Type B pancreatic cell (in vitro differentiated cells): ENCODE results near the gene GPAT2. TPM values are rescaled to one million over a fixed set of nuclear protein-coding genes. Genes with fewer than 3 reads are reported as not detected.
A peak's percentile ranks its signal among the peaks of the same experiment; 100 is the strongest.
"Not testable (repeated sequence)": the region's sequence is repeated elsewhere in the genome, so short reads cannot be mapped to it uniquely, and the experiment has no call there.

Experiments
- DNase-seq: peaks from one replicate; pipeline ENCODE4 v3.0.0; 2021; ENCODE audit warnings: mixed read lengths; ENCODE audit not compliant: unreplicated experiment; ENCODE audit errors: extremely low spot score
- H3K27ac Mint-ChIP-seq: 2 replicates; pipeline ENCODE4 v1.8.0; 2021; ENCODE audit warnings: mild to moderate bottlenecking, mixed read lengths
- H3K27me3 Mint-ChIP-seq: 2 replicates; pipeline ENCODE4 v1.8.0; 2021; ENCODE audit warnings: mixed read lengths
- H3K36me3 Mint-ChIP-seq: 2 replicates; pipeline ENCODE4 v1.8.0; 2021; ENCODE audit warnings: mixed read lengths
- H3K4me1 Mint-ChIP-seq: one replicate; pipeline ENCODE4 v1.8.0; 2021; ENCODE audit warnings: mixed read lengths; ENCODE audit not compliant: unreplicated experiment
- H3K4me3 Mint-ChIP-seq: 2 replicates; pipeline ENCODE4 v1.8.0; 2021; ENCODE audit warnings: mild to moderate bottlenecking, mixed read lengths
- H3K9me3 Mint-ChIP-seq: 2 replicates; pipeline ENCODE4 v1.8.0; 2021; ENCODE audit warnings: mixed read lengths
- CTCF ChIP-seq: fragments of 200-600 bp; sonication (generic); conservative IDR thresholded peaks from 2 replicates; pipeline ENCODE4 v1.5.0; 2021; ENCODE audit warnings: antibody characterized with exemption, mild to moderate bottlenecking
- total RNA-seq: library from RNA; stranded (reverse); gene quantifications from 2 replicates; pipeline ENCODE4 v1.2.1, GENCODE V29; 2021; ENCODE audit warnings: low replicate concordance

GPAT2 gene
- total RNA-seq, 1 donor from 2014 or later, result 0.39 TPM

GRCh38 chr2:96075199-96075771 lies 40.6 kb upstream of the GPAT2 start:
- H3K4me1 Mint-ChIP-seq, result no peaks in the 10 kb centered on the region
- no peak overlapping the region for H3K27ac Mint-ChIP-seq
- H3K4me3 Mint-ChIP-seq, result no peak overlapping the region
- no peaks in the 10 kb centered on the region for H3K9me3 Mint-ChIP-seq
- DNase-seq, result no peak
- H3K36me3 Mint-ChIP-seq, result no peaks in the 10 kb centered on the region
- H3K27me3 Mint-ChIP-seq, result no peaks in the 10 kb centered on the region
- TF ChIP-seq CTCF, result no peak

GRCh38 chr2:96074156-96074555 lies 39.4 kb upstream of the GPAT2 start:
- H3K27ac Mint-ChIP-seq, result no peak overlapping the region
- TF ChIP-seq CTCF, result no peak
- no peak for DNase-seq
- no peaks in the 10 kb centered on the region for H3K9me3 Mint-ChIP-seq
- no peaks in the 10 kb centered on the region for H3K36me3 Mint-ChIP-seq
- no peaks in the 10 kb centered on the region for H3K27me3 Mint-ChIP-seq
- H3K4me1 Mint-ChIP-seq, result no peaks in the 10 kb centered on the region
- H3K4me3 Mint-ChIP-seq, result no peak overlapping the region

GRCh38 chr2:96073170-96073775 lies 38.6 kb upstream of the GPAT2 start:
- Mint-ChIP-seq H3K27ac (peak overlapping the region; percentile 67), H3K9me3 (no peaks in the 10 kb centered on the region)

GRCh38 chr2:96072746-96073145 lies 38.0 kb upstream of the GPAT2 start:
- DNase-seq, result no peak
- H3K9me3 Mint-ChIP-seq, result no peaks in the 10 kb centered on the region
- H3K4me1 Mint-ChIP-seq, result peaks cover 4% of the 10 kb centered on the region

More at GRCh38 chr2:96073170-96073775, 38.6 kb upstream of the GPAT2 start:
- Mint-ChIP-seq H3K36me3 (no peaks in the 10 kb centered on the region), H3K27me3 (no peaks in the 10 kb centered on the region), H3K4me1 (peaks cover 4% of the 10 kb centered on the region), H3K4me3 (no peak overlapping the region)
- no peak for DNase-seq
- TF ChIP-seq CTCF, result no peak

GRCh38 chr2:96071977-96072491 lies 37.3 kb upstream of the GPAT2 start:
- not testable (repeated sequence) for H3K4me3 Mint-ChIP-seq, H3K36me3 Mint-ChIP-seq, H3K27me3 Mint-ChIP-seq, H3K9me3 Mint-ChIP-seq, H3K27ac Mint-ChIP-seq, DNase-seq, H3K4me1 Mint-ChIP-seq

More at GRCh38 chr2:96072746-96073145, 38.0 kb upstream of the GPAT2 start:
- H3K36me3 Mint-ChIP-seq, result no peaks in the 10 kb centered on the region
- peak overlapping the region; percentile 67 for H3K27ac Mint-ChIP-seq
- TF ChIP-seq CTCF, result no peak
- H3K4me3 Mint-ChIP-seq, result no peak overlapping the region
- no peaks in the 10 kb centered on the region for H3K27me3 Mint-ChIP-seq

GRCh38 chr2:96071087-96071976 lies 36.6 kb upstream of the GPAT2 start:
- not testable (repeated sequence) for H3K27me3 Mint-ChIP-seq, H3K36me3 Mint-ChIP-seq, DNase-seq, H3K27ac Mint-ChIP-seq, H3K4me1 Mint-ChIP-seq, H3K4me3 Mint-ChIP-seq, H3K9me3 Mint-ChIP-seq

- not testable (repeated sequence) for DNase-seq, H3K4me3 Mint-ChIP-seq, H3K36me3 Mint-ChIP-seq, H3K27me3 Mint-ChIP-seq, H3K9me3 Mint-ChIP-seq, H3K27ac Mint-ChIP-seq, H3K4me1 Mint-ChIP-seq
Measured at GRCh38 chr2:96070351-96070750, 35.6 kb upstream of the GPAT2 start.

GRCh38 chr2:96069878-96070277 lies 35.2 kb upstream of the GPAT2 start:
- H3K4me3 Mint-ChIP-seq, H3K27ac Mint-ChIP-seq, H3K36me3 Mint-ChIP-seq, H3K4me1 Mint-ChIP-seq, DNase-seq, H3K27me3 Mint-ChIP-seq, H3K9me3 Mint-ChIP-seq: not testable (repeated sequence)

- not testable (repeated sequence) for H3K27me3 Mint-ChIP-seq, DNase-seq, H3K9me3 Mint-ChIP-seq, H3K4me1 Mint-ChIP-seq, H3K36me3 Mint-ChIP-seq, H3K4me3 Mint-ChIP-seq, H3K27ac Mint-ChIP-seq
Measured at GRCh38 chr2:96067902-96068581, 33.3 kb upstream of the GPAT2 start.
